B cell (primary cell): ENCODE results near the gene PAX2. TPM values are rescaled to one million over a fixed set of nuclear protein-coding genes. Genes with fewer than 3 reads are reported as not detected.

Source experiments
- ATAC-seq: fragments of 200-7000 bp; cut with Tn5 transposase; one replicate; pipeline ENCODE4 v1.10.0; 2021; ENCODE audit warnings: low read depth, mild to moderate bottlenecking, moderate number of reproducible peaks, moderate library complexity
- CTCF ChIA-PET: fragments of 350-600 bp; sonication (Branson Sonifier 250); formaldehyde crosslinking; loops from one replicate; lab custom pipeline; 2021; ENCODE audit warnings: antibody characterized with exemption, inconsistent platforms; lab: Charles Lee
- POLR2A ChIA-PET: fragments of 350-600 bp; sonication (Branson Sonifier 250); formaldehyde crosslinking; loops from one replicate; lab custom pipeline; 2021; ENCODE audit warnings: antibody characterized with exemption; lab: Charles Lee
- DNase-seq: peaks from one replicate; pipeline ENCODE4 v3.0.0; 2013
- H2AFZ ChIP-seq: 2 replicates; pipeline ENCODE4 v1.6.1; 2012; ENCODE audit warnings: mild to moderate bottlenecking, low read depth, low read length; ENCODE audit not compliant: insufficient read depth, poor library complexity, severe bottlenecking
- H3K27ac ChIP-seq, 2 donors: 1 replicate in 1 of 2; 2 replicates in 1 of 2; pipeline ENCODE4 v1.5.1; 2012 to 2013; ENCODE audit warnings: low read length in 2 of 2, mild to moderate bottlenecking in 2 of 2, moderate library complexity in 1 of 2
- H3K27me3 ChIP-seq, 4 experiments: fragments of 200-600 bp in 1 of 4; sonication (generic) in 1 of 4; replicated peaks in 1 of 4; 1 replicate in 2 of 4; 2 replicates in 2 of 4; pipeline versions ENCODE4 v1.6.1 to v1.7.0; 2013 to 2016; ENCODE audit warnings: low read length in 3 of 4, mild to moderate bottlenecking in 2 of 4, mixed read lengths in 1 of 4, moderate library complexity in 1 of 4; ENCODE audit not compliant: insufficient read depth in 4 of 4, control insufficient read depth in 3 of 4; ENCODE audit errors: control extremely low read depth in 1 of 4
- H3K36me3 ChIP-seq, 2 experiments: replicated peaks in 1 of 2; 1 replicate in 1 of 2; 2 replicates in 1 of 2; pipeline versions ENCODE4 v1.6.1 to v1.7.1; 2013; ENCODE audit warnings: low read length in 1 of 2; ENCODE audit not compliant: insufficient read depth in 2 of 2, control insufficient read depth in 1 of 2; ENCODE audit errors: control extremely low read depth in 1 of 2, extremely low read depth in 1 of 2
- H3K4me1 ChIP-seq, 2 donors: fragments of 200-600 bp in 1 of 2; sonication (generic) in 1 of 2; 1 replicate in 1 of 2; 2 replicates in 1 of 2; pipeline versions ENCODE4 v1.5.1 to v1.6.1; 2013 to 2017; ENCODE audit warnings: low read length in 2 of 2; ENCODE audit not compliant: control insufficient read depth in 2 of 2, insufficient read depth in 2 of 2
- H3K4me2 ChIP-seq: replicated peaks from 2 replicates; pipeline ENCODE3; 2012; ENCODE audit warnings: mild to moderate bottlenecking, low read depth, low read length; ENCODE audit not compliant: poor library complexity, severe bottlenecking
- H3K4me3 ChIP-seq, 5 experiments: fragments of 200-600 bp in 1 of 5; sonication (generic) in 1 of 5; 1 replicate in 3 of 5; 2 replicates in 2 of 5; pipeline versions ENCODE4 v1.5.1 to v1.7.0; 2011 to 2016; ENCODE audit warnings: low read length in 4 of 5, mild to moderate bottlenecking in 4 of 5, low read depth in 2 of 5, control low read depth in 1 of 5, moderate library complexity in 1 of 5; ENCODE audit not compliant: insufficient read depth in 1 of 5; ENCODE audit errors: control extremely low read depth in 1 of 5, extremely low read depth in 1 of 5
- H3K79me2 ChIP-seq: fragments of 200-600 bp; sonication (generic); one replicate; pipeline ENCODE4 v1.6.0; 2016; ENCODE audit warnings: low read length; ENCODE audit not compliant: control insufficient read depth, insufficient read depth
- H3K9ac ChIP-seq: fragments of 200-600 bp; sonication (generic); 2 replicates; pipeline ENCODE4 v1.6.1; 2017; ENCODE audit warnings: mild to moderate bottlenecking, low read length, moderate library complexity
- H3K9me3 ChIP-seq, 3 donors: one replicate each; pipeline versions ENCODE4 v1.6.1 to v1.7.1; 2013; ENCODE audit warnings: low read length in 2 of 3; ENCODE audit not compliant: control insufficient read depth in 2 of 3, insufficient read depth in 1 of 3; ENCODE audit errors: control extremely low read depth in 1 of 3
- H4K20me1 ChIP-seq: 2 replicates; pipeline ENCODE4 v1.6.0; 2012; ENCODE audit warnings: mild to moderate bottlenecking, low read length; ENCODE audit not compliant: insufficient read depth, control insufficient read depth, poor library complexity, severe bottlenecking
- H3K27ac Mint-ChIP-seq: one replicate; pipeline ENCODE4 v1.8.0; 2021; ENCODE audit warnings: mixed read lengths
- H3K27me3 Mint-ChIP-seq: one replicate; pipeline ENCODE4 v1.8.0; 2021; ENCODE audit warnings: mixed read lengths
- H3K4me1 Mint-ChIP-seq: one replicate; pipeline ENCODE4 v1.8.0; 2021; ENCODE audit warnings: mixed read lengths
- H3K4me3 Mint-ChIP-seq: one replicate; pipeline ENCODE4 v1.8.0; 2021; ENCODE audit warnings: mixed read lengths
- H3K9me3 Mint-ChIP-seq: one replicate; pipeline ENCODE4 v1.8.0; 2022; ENCODE audit warnings: mixed read lengths; ENCODE audit not compliant: insufficient read depth
- EZH2 ChIP-seq: IDR thresholded peaks from 2 replicates; pipeline ENCODE4 v1.6.1; 2012; ENCODE audit warnings: borderline replicate concordance, low read depth, mild to moderate bottlenecking, moderate library complexity, low read length; ENCODE audit not compliant: insufficient read depth, poor library complexity, severe bottlenecking
- WGBS: methylation state at CpG from one replicate; pipeline ENCODE4 v1.1.5; 2013; ENCODE audit warnings: missing lambda C conversion rate; ENCODE audit not compliant: insufficient coverage; 5-methylcytosine and 5-hydroxymethylcytosine counted together
- intact Hi-C: fragments of 100-400 bp; cut with micrococcal nuclease; formaldehyde crosslinking; loops from one replicate; pipeline ENCODE4 v1.10.0; 2022
- polyA plus RNA-seq: library from polyadenylated mRNA; depleted of rRNA; stranded (reverse); fragments of >200 nt; gene quantifications from 2 replicates; pipeline ENCODE4 v1.2.3, GENCODE V29; 2012
- total RNA-seq, 2 donors: library from RNA; stranded (reverse); fragments of 120-200 nt in 1 of 2; gene quantifications; 1 replicate in 1 of 2; 2 replicates in 1 of 2; pipeline versions ENCODE4 v1.2.3 to v1.2.4, GENCODE V29; 2013 to 2022
- TF ChIP-seq, protein P1 (sequence below): fragments of 200-600 bp; IDR thresholded peaks from one replicate; pipeline ENCODE4 v1.8.0; 2022; ENCODE audit warnings: antibody characterized with exemption, mild to moderate bottlenecking

PAX2 gene
- total and polyA plus RNA-seq, 2 donors (not counting 1 experiment from before 2014, with no cell fraction given): 0.12 TPM; not detected in 1

- Histone ChIP-seq H3K27me3 (peaks cover 0 to 7% (median 2%) of the 10 kb centered on the region in 4 experiments), H3K4me3 (no peak overlapping the region), H4K20me1 (no peaks in the 10 kb centered on the region), H2AFZ (no peak overlapping the region), H3K4me2 (peak overlapping the region; percentile 39), H3K9me3 (peaks cover 0 to 3% (median 0%) of the 10 kb centered on the region in 3 donors), H3K79me2 (no peaks in the 10 kb centered on the region), H3K36me3 (no peaks in the 10 kb centered on the region), H3K4me1 (peaks cover 12 to 18% of the 10 kb centered on the region in 2 donors), H3K27ac (no peak overlapping the region), H3K9ac (no peak overlapping the region)
- Mint-ChIP-seq H3K4me1 (peaks cover 14% of the 10 kb centered on the region), H3K27me3 (peaks cover 23% of the 10 kb centered on the region), H3K9me3 (no peaks in the 10 kb centered on the region), H3K4me3 (no peak overlapping the region), H3K27ac (no peak overlapping the region)
- 22% methylated on average over 2 of the region's 2 CpGs for WGBS
- peak; percentile 24 for DNase-seq
- ChIA-PET POLR2A (no interaction called here), CTCF (no interaction called here)
- TF ChIP-seq, protein P1, sequence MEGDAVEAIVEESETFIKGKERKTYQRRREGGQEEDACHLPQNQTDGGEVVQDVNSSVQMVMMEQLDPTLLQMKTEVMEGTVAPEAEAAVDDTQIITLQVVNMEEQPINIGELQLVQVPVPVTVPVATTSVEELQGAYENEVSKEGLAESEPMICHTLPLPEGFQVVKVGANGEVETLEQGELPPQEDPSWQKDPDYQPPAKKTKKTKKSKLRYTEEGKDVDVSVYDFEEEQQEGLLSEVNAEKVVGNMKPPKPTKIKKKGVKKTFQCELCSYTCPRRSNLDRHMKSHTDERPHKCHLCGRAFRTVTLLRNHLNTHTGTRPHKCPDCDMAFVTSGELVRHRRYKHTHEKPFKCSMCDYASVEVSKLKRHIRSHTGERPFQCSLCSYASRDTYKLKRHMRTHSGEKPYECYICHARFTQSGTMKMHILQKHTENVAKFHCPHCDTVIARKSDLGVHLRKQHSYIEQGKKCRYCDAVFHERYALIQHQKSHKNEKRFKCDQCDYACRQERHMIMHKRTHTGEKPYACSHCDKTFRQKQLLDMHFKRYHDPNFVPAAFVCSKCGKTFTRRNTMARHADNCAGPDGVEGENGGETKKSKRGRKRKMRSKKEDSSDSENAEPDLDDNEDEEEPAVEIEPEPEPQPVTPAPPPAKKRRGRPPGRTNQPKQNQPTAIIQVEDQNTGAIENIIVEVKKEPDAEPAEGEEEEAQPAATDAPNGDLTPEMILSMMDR: peak; percentile 7
- TF ChIP-seq EZH2: no peak
- intact Hi-C loops: no loop called here
- no peak for ATAC-seq
Observed at GRCh38 chr10:100696477-100696901, 48.9 kb upstream of the PAX2 start.

DNA sequence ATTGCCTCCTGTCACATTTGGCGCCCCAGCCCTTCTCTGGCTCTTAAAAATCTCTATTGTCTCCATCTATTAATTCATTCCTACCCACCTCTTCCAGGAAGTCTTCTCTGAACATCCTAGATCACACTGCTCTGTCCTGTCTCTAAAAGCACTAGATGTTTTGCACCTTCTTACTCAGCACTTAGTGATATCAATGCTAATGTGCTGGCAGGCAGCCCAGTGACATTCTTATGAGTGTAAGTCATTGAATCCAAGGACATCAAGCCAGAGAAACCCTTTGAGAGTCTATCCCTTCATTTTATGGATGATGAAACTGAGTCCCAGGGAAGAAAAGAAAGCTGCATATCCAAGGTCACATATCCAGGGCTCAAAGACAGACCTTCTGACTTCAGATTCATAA, 48.3 kb upstream of the PAX2 start:
- POLR2A ChIA-PET: no interaction called here
- peaks cover 0 to 3% (median 0%) of the 10 kb centered on the region in 3 donors for H3K9me3 ChIP-seq
- Mint-ChIP-seq H3K27me3 (peaks cover 19% of the 10 kb centered on the region), H3K4me1 (peaks cover 14% of the 10 kb centered on the region), H3K4me3 (no peak overlapping the region), H3K27ac (no peak overlapping the region), H3K9me3 (no peaks in the 10 kb centered on the region)
- intact Hi-C loops: no loop called here
- DNase-seq (no peak), ATAC-seq (no peak)
- no peak for TF ChIP-seq EZH2
- TF ChIP-seq, protein P1: no peak
- no peaks in the 10 kb centered on the region for H4K20me1 ChIP-seq
- peaks cover 0 to 4% (median 1%) of the 10 kb centered on the region in 4 experiments for H3K27me3 ChIP-seq
- WGBS: 92% methylated on average over 1 of the region's 1 CpG
- H3K79me2 ChIP-seq: no peaks in the 10 kb centered on the region
- H3K27ac ChIP-seq: no peak overlapping the region
- no peaks in the 10 kb centered on the region for H3K36me3 ChIP-seq
- H2AFZ ChIP-seq: no peak overlapping the region
- CTCF ChIA-PET: no interaction called here
- H3K4me3 ChIP-seq: no peak overlapping the region
- peaks cover 12 to 18% of the 10 kb centered on the region in 2 donors for H3K4me1 ChIP-seq
- H3K9ac ChIP-seq: no peak overlapping the region
- peak overlapping the region; percentile 39 for H3K4me2 ChIP-seq
